OCI-LY3 (cell line): ENCODE measurements around the gene RAB5IF.
A peak's percentile ranks its signal among the peaks of the same experiment; 100 is the strongest.
"Not testable (repeated sequence)": the region's sequence is repeated elsewhere in the genome, so short reads cannot be mapped to it uniquely, and the experiment has no call there.

Experiments
- H2AFZ ChIP-seq: fragments of 200-600, 300-600 bp; shearing (Covaris generic); 2 replicates; pipeline ENCODE4 v1.6.0; 2014; ENCODE audit warnings: antibody characterized with exemption, low read depth, low read length
- H3K27ac ChIP-seq: fragments of 200-600, 300-600 bp; sonication (generic); 2 replicates; pipeline ENCODE4 v1.5.1; 2014; ENCODE audit warnings: mild to moderate bottlenecking, low read length, moderate library complexity, mixed read lengths
- H3K27me3 ChIP-seq: fragments of 200-600, 300-600 bp; sonication (generic); 2 replicates; pipeline ENCODE4 v1.6.1; 2014; ENCODE audit warnings: low read depth, low read length, mixed read lengths
- H3K36me3 ChIP-seq: fragments of 200-600, 300-600 bp; sonication (generic); replicated peaks from 2 replicates; pipeline ENCODE3; 2014; ENCODE audit warnings: low read depth, low read length, mixed read lengths
- H3K4me1 ChIP-seq: fragments of 300-600, 200-600 bp; sonication (generic); 2 replicates; pipeline ENCODE4 v1.6.1; 2014; ENCODE audit warnings: low read length, mixed read lengths
- H3K4me2 ChIP-seq: fragments of 200-600, 300-600 bp; sonication (generic); 2 replicates; pipeline ENCODE4 v1.6.1; 2014; ENCODE audit warnings: low read length, mixed read lengths
- H3K4me3 ChIP-seq: fragments of 300-600, 200-600 bp; sonication (generic); 2 replicates; pipeline ENCODE4 v1.5.1; 2014; ENCODE audit warnings: antibody characterized with exemption, mild to moderate bottlenecking, low read length, moderate library complexity
- H3K79me2 ChIP-seq: fragments of 300-600, 200-600 bp; shearing (Covaris generic); 2 replicates; pipeline ENCODE4 v1.6.1; 2014; ENCODE audit warnings: mild to moderate bottlenecking, low read length, mixed read lengths
- H3K9ac ChIP-seq: fragments of 300-600, 200-600 bp; shearing (Covaris generic); 2 replicates; pipeline ENCODE4 v1.6.0; 2014; ENCODE audit warnings: mild to moderate bottlenecking, low read length, moderate library complexity
- H3K9me3 ChIP-seq: fragments of 200-600, 300-600 bp; shearing (Covaris generic); 2 replicates; pipeline ENCODE4 v1.6.1; 2014; ENCODE audit warnings: low read length, mixed read lengths; ENCODE audit not compliant: insufficient read depth
- H4K20me1 ChIP-seq: fragments of 200-600, 300-600 bp; sonication (generic); 2 replicates; pipeline ENCODE4 v1.6.1; 2016; ENCODE audit warnings: low read length, mixed read lengths; ENCODE audit not compliant: insufficient read depth
- EZH2phosphoT487 ChIP-seq: fragments of 200-600 bp; shearing (Covaris generic); IDR thresholded peaks from 2 replicates; pipeline ENCODE4 v1.6.1; 2018; ENCODE audit warnings: antibody characterized with exemption, mixed run types, low read depth
- TF ChIP-seq, protein P1 (sequence below): fragments of 200-600, 300-600 bp; sonication (generic); IDR thresholded peaks from 2 replicates; pipeline ENCODE4 v1.5.1; 2014; ENCODE audit warnings: antibody characterized with exemption, low read length, low read depth

Gene RAB5IF

DNA sequence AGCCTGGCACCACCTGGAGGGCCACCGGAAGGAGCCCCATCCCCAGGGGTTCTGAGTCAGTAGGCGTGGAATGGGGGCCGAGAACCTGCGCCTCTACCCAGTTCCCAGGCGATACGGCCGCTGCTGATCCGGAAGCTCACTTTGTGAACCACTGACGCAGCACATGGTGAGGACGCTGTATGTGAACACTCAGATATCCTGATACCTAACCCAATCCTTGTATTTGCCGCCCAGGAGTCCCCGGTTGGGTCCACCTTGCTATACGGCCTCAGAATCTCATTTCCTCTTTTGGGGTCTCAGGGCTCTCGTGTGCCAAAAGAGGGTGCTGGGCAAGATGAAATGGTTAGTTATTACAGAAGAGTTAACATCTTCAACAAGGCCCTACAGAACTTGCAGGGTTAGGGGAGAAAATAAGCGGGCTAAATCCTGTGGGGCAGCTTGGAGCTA is 604 bp upstream of the RAB5IF start:
- H3K9me3 ChIP-seq: no peaks in the 10 kb centered on the region
- peaks cover 39% of the 10 kb centered on the region for H3K4me1 ChIP-seq
- peak overlapping the region; percentile 71 for H3K4me3 ChIP-seq
- H3K36me3 ChIP-seq: peaks cover 17% of the 10 kb centered on the region
- H3K9ac ChIP-seq: peak overlapping the region; percentile 80
- H3K27ac ChIP-seq: peak overlapping the region; percentile 89
- peak overlapping the region; percentile 73 for H3K4me2 ChIP-seq
- H2AFZ ChIP-seq: peak overlapping the region; percentile 5; the same call in 1 of the 2 replicates
- no peaks in the 10 kb centered on the region for H3K27me3 ChIP-seq
- peaks cover 12% of the 10 kb centered on the region for H4K20me1 ChIP-seq
- peaks cover 39% of the 10 kb centered on the region for H3K79me2 ChIP-seq
- TF ChIP-seq, protein P1, sequence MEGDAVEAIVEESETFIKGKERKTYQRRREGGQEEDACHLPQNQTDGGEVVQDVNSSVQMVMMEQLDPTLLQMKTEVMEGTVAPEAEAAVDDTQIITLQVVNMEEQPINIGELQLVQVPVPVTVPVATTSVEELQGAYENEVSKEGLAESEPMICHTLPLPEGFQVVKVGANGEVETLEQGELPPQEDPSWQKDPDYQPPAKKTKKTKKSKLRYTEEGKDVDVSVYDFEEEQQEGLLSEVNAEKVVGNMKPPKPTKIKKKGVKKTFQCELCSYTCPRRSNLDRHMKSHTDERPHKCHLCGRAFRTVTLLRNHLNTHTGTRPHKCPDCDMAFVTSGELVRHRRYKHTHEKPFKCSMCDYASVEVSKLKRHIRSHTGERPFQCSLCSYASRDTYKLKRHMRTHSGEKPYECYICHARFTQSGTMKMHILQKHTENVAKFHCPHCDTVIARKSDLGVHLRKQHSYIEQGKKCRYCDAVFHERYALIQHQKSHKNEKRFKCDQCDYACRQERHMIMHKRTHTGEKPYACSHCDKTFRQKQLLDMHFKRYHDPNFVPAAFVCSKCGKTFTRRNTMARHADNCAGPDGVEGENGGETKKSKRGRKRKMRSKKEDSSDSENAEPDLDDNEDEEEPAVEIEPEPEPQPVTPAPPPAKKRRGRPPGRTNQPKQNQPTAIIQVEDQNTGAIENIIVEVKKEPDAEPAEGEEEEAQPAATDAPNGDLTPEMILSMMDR: no peak
- no peak for TF ChIP-seq EZH2phosphoT487

DNA sequence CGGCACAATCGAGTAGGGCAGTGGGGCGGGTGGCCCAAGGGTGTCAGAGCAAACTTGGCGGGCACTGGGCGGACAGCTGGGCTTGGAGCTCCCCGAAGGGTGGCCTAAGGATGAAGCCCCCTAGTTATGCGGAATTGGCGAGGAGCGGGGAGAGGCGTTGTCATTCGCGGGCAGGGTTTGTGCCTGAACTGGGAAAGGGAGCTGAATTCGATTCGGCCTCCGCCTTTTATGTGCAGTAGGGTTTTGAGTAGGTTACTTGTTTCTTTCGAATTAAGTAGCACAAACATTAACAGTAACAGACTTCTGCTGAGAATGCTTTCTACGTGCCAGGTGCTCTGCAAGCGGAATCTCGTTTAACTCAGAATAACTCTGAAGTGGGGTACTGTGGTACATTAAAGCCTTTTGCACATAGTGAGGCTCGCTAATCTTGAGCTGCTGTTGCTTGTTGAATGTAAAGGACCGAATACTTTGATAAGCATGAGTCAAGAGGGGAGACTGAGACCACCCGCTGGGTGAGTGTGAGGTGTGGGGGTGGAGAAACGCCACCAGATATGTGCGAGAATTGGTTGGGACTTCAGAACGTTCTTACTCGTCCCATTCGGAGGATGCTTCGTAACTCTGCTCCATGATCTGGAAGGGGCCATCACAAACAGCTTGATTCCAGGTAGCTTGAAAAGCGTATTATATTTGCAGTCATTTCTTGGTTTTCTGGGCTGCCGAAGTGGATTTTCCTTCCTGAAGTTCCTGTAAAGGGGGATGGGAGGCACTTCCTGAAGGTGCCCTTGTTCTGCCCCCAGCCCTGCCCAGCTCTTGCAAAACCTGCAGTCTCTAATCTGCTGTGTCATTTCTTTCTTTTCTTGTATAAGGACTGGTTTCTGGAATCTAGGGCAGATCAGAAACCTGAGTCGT is 833 bp downstream of the RAB5IF start:
- peak overlapping the region; percentile 86 for H3K4me3 ChIP-seq
- peaks cover 28% of the 10 kb centered on the region for H3K4me1 ChIP-seq
- peak overlapping the region; percentile 93 for H3K4me2 ChIP-seq
- no peaks in the 10 kb centered on the region for H3K27me3 ChIP-seq
- no peaks in the 10 kb centered on the region for H3K9me3 ChIP-seq
- TF ChIP-seq, protein P1: no peak
- H3K79me2 ChIP-seq: peaks cover 39% of the 10 kb centered on the region
- H3K9ac ChIP-seq: peak overlapping the region; percentile 84
- peaks cover 24% of the 10 kb centered on the region for H3K36me3 ChIP-seq
- peak overlapping the region; percentile 57 for H3K27ac ChIP-seq
- peaks cover 12% of the 10 kb centered on the region for H4K20me1 ChIP-seq
- no peak overlapping the region for H2AFZ ChIP-seq

DNA sequence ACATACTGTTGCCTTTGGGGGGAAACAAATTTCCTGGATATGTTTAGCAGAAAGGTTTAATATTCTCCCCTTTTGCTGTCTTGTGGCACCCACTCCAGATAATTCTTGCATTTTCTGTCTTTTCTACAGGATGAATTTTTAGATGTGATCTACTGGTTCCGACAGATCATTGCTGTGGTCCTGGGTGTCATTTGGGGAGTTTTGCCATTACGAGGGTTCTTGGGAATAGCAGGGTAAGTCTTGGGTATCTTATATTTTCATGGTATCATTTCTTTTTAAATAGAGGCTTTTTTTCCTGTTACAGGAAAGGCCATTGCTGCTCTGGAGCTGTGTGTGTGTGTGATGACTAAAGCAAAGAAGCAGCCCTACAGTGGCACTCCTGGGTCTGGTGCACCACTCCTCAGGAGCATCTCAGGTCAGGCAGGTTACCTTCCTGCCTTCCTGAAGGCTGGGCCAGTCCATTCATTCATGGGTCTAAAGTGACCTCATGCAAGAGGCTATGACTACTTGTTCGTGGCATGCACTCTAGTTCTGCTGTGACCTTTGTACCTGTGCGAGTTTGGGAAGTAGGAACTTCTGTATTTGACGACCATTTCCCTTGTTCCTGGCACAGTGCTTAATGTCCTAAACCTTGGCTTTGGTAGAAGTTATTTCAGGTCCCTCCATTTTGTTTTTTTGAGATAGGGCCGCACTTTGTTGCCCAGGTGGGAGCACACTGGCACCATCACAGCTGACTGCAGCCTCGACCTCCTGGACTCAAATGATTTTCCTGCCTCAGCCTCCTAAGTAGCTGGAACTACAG is 2.2 kb downstream of the RAB5IF start:
- peaks cover 37% of the 10 kb centered on the region for H3K36me3 ChIP-seq

DNA sequence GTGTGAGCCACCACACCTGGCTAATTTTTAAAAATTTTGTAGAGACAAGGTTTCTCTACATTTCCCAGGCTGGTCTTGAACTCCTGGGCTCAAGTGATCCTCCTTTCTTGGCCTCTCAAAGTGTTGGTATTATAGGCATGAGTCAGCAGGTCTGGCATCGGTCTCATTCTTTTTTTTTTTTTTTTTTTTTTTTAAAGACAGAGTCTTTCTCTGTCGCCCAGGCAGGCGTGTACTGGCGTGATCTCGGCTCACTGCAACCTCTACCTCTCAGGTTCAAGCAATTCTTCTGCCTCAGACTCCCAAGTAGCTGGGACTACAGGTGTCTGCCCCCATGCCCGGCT is 2.8 kb downstream of the RAB5IF start:
- peaks cover 12% of the 10 kb centered on the region for H4K20me1 ChIP-seq
- peaks cover 45% of the 10 kb centered on the region for H3K79me2 ChIP-seq
- not testable (repeated sequence) for H3K4me2 ChIP-seq, H3K9me3 ChIP-seq, H2AFZ ChIP-seq, H3K4me3 ChIP-seq, H3K9ac ChIP-seq, H3K27me3 ChIP-seq, H3K27ac ChIP-seq
- H3K4me1 ChIP-seq: peaks cover 23% of the 10 kb centered on the region
- H3K36me3 ChIP-seq: peaks cover 41% of the 10 kb centered on the region

More for the DNA sequence above, 2.2 kb downstream of the RAB5IF start:
- Histone ChIP-seq H3K79me2 (peaks cover 45% of the 10 kb centered on the region), H3K4me3 (peak overlapping the region; percentile 86), H3K4me1 (peaks cover 23% of the 10 kb centered on the region), H2AFZ (no peak overlapping the region), H4K20me1 (peaks cover 12% of the 10 kb centered on the region), H3K27ac (0 out of 2 replicates have a peak overlapping the region, but pooled peaks have one; percentile 8), H3K4me2 (peak overlapping the region; percentile 93), H3K27me3 (no peaks in the 10 kb centered on the region), H3K9ac (no peak overlapping the region), H3K9me3 (no peaks in the 10 kb centered on the region)
- TF ChIP-seq, protein P1: no peak
- no peak for TF ChIP-seq EZH2phosphoT487
